HepG2 (cell line): ENCODE data around the gene GNAS. TPM values are rescaled to one million over a fixed set of nuclear protein-coding genes. Genes with fewer than 3 reads are reported as not detected.

Source experiments
- ATAC-seq: fragments of 200-7000 bp; cut with Tn5 transposase; 3 replicates; pipeline ENCODE4 v1.9.1; 2020; ENCODE audit warnings: mild to moderate bottlenecking, moderate library complexity
- BruUV-seq: library from RNA; stranded (reverse); fragments of 400-500 nt; replicated peaks from 2 replicates; lab custom pipeline; 2021; lab: Mats Ljungman, UMichigan
- CTCF ChIA-PET: fragments of 300-600 bp; formaldehyde crosslinking; extraction: SDS; loops from one replicate; lab custom pipeline; 2021; ENCODE audit warnings: low total read pairs, inconsistent platforms, low intra/inter-chr PET ratio; lab: Yijun Ruan, JAX
- POLR2A ChIA-PET: fragments of 350-600 bp; sonication (Branson Sonifier 250); formaldehyde crosslinking; loops from one replicate; lab custom pipeline; 2020; ENCODE audit warnings: antibody characterized with exemption, inconsistent platforms; lab: Yijun Ruan, JAX
- DNase-seq: peaks from one replicate; pipeline ENCODE4 v3.0.0-alpha.2; 2015; ENCODE audit warnings: low spot score
- FAIRE-seq: peaks from 3 replicates; lab custom pipeline; 2011; peaks lifted over from hg19 to GRCh38; lab: Jason Lieb, UNC
- H2AFZ ChIP-seq: one replicate; pipeline ENCODE4 v1.6.1; 2011; ENCODE audit warnings: low read length, inconsistent platforms
- H3K27ac ChIP-seq: fragments of 300-600 bp; 3 replicates; pipeline ENCODE4 v1.8.0; 2011; ENCODE audit warnings: mixed run types, mild to moderate bottlenecking, mixed read lengths, low read length, inconsistent platforms; ENCODE audit not compliant: insufficient read depth; ENCODE audit errors: extremely low read length
- H3K27me3 ChIP-seq, 2 experiments: fragments of 200-600 bp in 1 of 2; 2 replicates in 1 of 2; 3 replicates in 1 of 2; pipeline versions ENCODE4 v1.6.0 to v1.8.0; 2011; ENCODE audit warnings: low read length in 2 of 2, mild to moderate bottlenecking in 2 of 2, moderate library complexity in 2 of 2, inconsistent platforms in 1 of 2; ENCODE audit not compliant: insufficient read depth in 2 of 2, control insufficient read depth in 1 of 2
- H3K36me3 ChIP-seq, 2 experiments: fragments of 200-600 bp in 1 of 2; replicated peaks in 1 of 2; 2 replicates in 1 of 2; 3 replicates in 1 of 2; pipeline versions ENCODE4 v1.5.1 to v1.8.0; 2011; ENCODE audit warnings: low read length in 2 of 2, inconsistent platforms in 1 of 2; ENCODE audit not compliant: insufficient read depth in 2 of 2, control insufficient read depth in 1 of 2
- H3K4me1 ChIP-seq: 2 replicates; pipeline ENCODE4 v1.5.1; 2012; ENCODE audit warnings: low read length, inconsistent platforms; ENCODE audit not compliant: insufficient read depth
- H3K4me2 ChIP-seq: 2 replicates; pipeline ENCODE4 v1.6.0; 2011; ENCODE audit warnings: low read depth, low read length, inconsistent platforms
- H3K4me3 ChIP-seq, 3 experiments: fragments of 200-600 bp in 1 of 3; sonication (generic), shearing (Covaris generic) in 1 of 3; replicated peaks in 1 of 3; 2 replicates each; pipeline ENCODE4 v1.5.1; 2011 to 2016; ENCODE audit warnings: low read length in 3 of 3, inconsistent platforms in 2 of 3, low read depth in 2 of 3, mild to moderate bottlenecking in 2 of 3, control low read depth in 1 of 3, mixed read lengths in 1 of 3; ENCODE audit not compliant: insufficient read depth in 1 of 3
- H3K79me2 ChIP-seq: one replicate; pipeline ENCODE4 v1.6.1; 2011; ENCODE audit warnings: low read length, inconsistent platforms; ENCODE audit not compliant: insufficient read depth
- H3K9ac ChIP-seq: 2 replicates; pipeline ENCODE4 v1.6.0; 2011; ENCODE audit warnings: mild to moderate bottlenecking, low read depth, low read length, inconsistent platforms; ENCODE audit not compliant: insufficient read depth
- H3K9me3 ChIP-seq: 2 replicates; pipeline ENCODE4 v1.5.1; 2012; ENCODE audit warnings: mild to moderate bottlenecking, low read length
- H4K20me1 ChIP-seq: 2 replicates; pipeline ENCODE4 v1.6.0; 2011; ENCODE audit warnings: inconsistent platforms, mild to moderate bottlenecking, low read length, moderate library complexity; ENCODE audit not compliant: insufficient read depth
- GMEB2 ChIP-seq: IDR thresholded peaks from 2 replicates; pipeline ENCODE4 v1.6.1; 2016; ENCODE audit warnings: missing biosample characterization, missing genetic modification reagents, low read depth
- NBN ChIP-seq: fragments of 450-650 bp; conservative IDR thresholded peaks from 2 replicates; pipeline ENCODE4 v1.6.1; 2017
- NR3C1 ChIP-seq: sonication (generic); formaldehyde crosslinking; IDR thresholded peaks from 2 replicates; pipeline ENCODE4 v1.4.0; 2020; ENCODE audit warnings: missing genetic modification reagents
- POLR2G ChIP-seq: fragments of 200-400 bp; formaldehyde crosslinking; IDR thresholded peaks from 2 replicates; pipeline ENCODE4 v1.6.1; 2018; ENCODE audit warnings: mild to moderate bottlenecking, low read depth, low read length, moderate library complexity
- RBM22 ChIP-seq: fragments of 200-400 bp; formaldehyde crosslinking; optimal IDR thresholded peaks from 2 replicates; pipeline ENCODE3; 2017; ENCODE audit warnings: mild to moderate bottlenecking, low read length, moderate library complexity
- USF2 ChIP-seq, 2 experiments: sonication (generic) in 1 of 2; formaldehyde crosslinking in 1 of 2; IDR thresholded peaks; 2 replicates each; pipeline versions ENCODE4 v1.5.1 to v1.6.1; 2011 to 2020; ENCODE audit warnings: borderline replicate concordance in 1 of 2, low read depth in 1 of 2, low read length in 1 of 2, mild to moderate bottlenecking in 1 of 2, missing genetic modification reagents in 1 of 2, moderate library complexity in 1 of 2
- ZNF264 ChIP-seq: sonication (generic); formaldehyde crosslinking; IDR thresholded peaks from 2 replicates; pipeline ENCODE4 v1.4.0; 2020; ENCODE audit warnings: missing genetic modification reagents
- WGBS: methylation state at CpG from one replicate; pipeline ENCODE4 v1.1.6; 2017; ENCODE audit warnings: low lambda C conversion rate; 5-methylcytosine and 5-hydroxymethylcytosine counted together
- in situ Hi-C: cut with HindIII; loops from 2 replicates; pipeline ENCODE4 v1.10.0; 2017; ENCODE audit warnings: low pct_unique_long_range_greater_than_20kb; ENCODE audit not compliant: extremely low pct_ligation_motif_present
- intact Hi-C: fragments of 100-400 bp; cut with micrococcal nuclease; formaldehyde crosslinking; loops from one replicate; pipeline ENCODE4 v1.10.0; 2022; ENCODE audit not compliant: unreplicated experiment
- polyA plus RNA-seq, 8 experiments: library from polyadenylated mRNA; depleted of rRNA in 3 of 8; stranded (reverse) in 7 of 8; unstranded in 1 of 8; fragments of >200 nt; fragmentation: Illumina TruSeq in 4 of 8; extraction: Trizol in 4 of 8; gene quantifications; 2 replicates each; pipeline versions ENCODE4 v1.2.1 to v1.2.3, GENCODE V29; 2011 to 2016; ENCODE audit warnings: low read depth in 4 of 8, missing spikeins in 1 of 8, mixed read lengths in 1 of 8; ENCODE audit not compliant: insufficient read depth in 1 of 8
- total RNA-seq, 5 experiments: library from RNA; depleted of rRNA; stranded (reverse); fragments of >200 nt; fragmentation: Illumina TruSeq; extraction: Trizol; gene quantifications; 2 replicates each; pipeline ENCODE4 v1.2.3, GENCODE V29; 2016; ENCODE audit warnings: low read depth in 1 of 5

The GNAS gene
- total and polyA plus RNA-seq, 2 of the 13 experiments (the other 11 are each of a cell fraction or from before 2014, with no cell fraction given), result 407 to 1,008 TPM

GRCh38 chr20:58898629-58899408, 46.3 kb downstream of the GNAS start:
- ATAC-seq (no peak), FAIRE-seq (no peak)
- no peaks in the 10 kb centered on the region for H3K9me3 ChIP-seq
- BruUV-seq, result no TSS peak
- H3K27ac ChIP-seq, result no peak overlapping the region
- H3K4me1 ChIP-seq, result peaks cover 28% of the 10 kb centered on the region
- intact Hi-C loops, result loop anchor here (10.0 kb wide), 1 partner anchor 244 kb away; the partner anchor contains the start of gene STX16
- H2AFZ ChIP-seq, result no peak overlapping the region
- peaks cover 34 to 77% of the 10 kb centered on the region in 2 experiments for H3K36me3 ChIP-seq
- no peaks in the 10 kb centered on the region for H3K27me3 ChIP-seq
- no peak overlapping the region for H3K4me2 ChIP-seq
- H4K20me1 ChIP-seq, result peaks cover 95% of the 10 kb centered on the region
- ChIA-PET POLR2A (no interaction called here), CTCF (no interaction called here)
- 95% methylated on average over 15 of the region's 15 CpGs for WGBS
- H3K79me2 ChIP-seq, result peaks cover 89% of the 10 kb centered on the region
- H3K4me3 ChIP-seq, result no peak overlapping the region
- TF ChIP-seq NBN, result no peak
- TF ChIP-seq RBM22, result peak; percentile 41
- no peak for TF ChIP-seq USF2 (IDR thresholded peaks at IDR 0.05; ENCODE audit: low read depth, low read length)
- no peak for TF ChIP-seq USF2 (CRISPR knock-in tag; IDR thresholded peaks at IDR 0.05; ENCODE audit: borderline replicate concordance)
- TF ChIP-seq POLR2G, result peak; percentile 39; the same call in 1 of the 2 replicates
- TF ChIP-seq GMEB2 (CRISPR knock-in tag), result no peak
- TF ChIP-seq NR3C1 (CRISPR knock-in tag), result no peak
- TF ChIP-seq ZNF264 (CRISPR knock-in tag), result no peak
- TF ChIP-seq, all 625 proteins: peak for 2
- no peak for DNase-seq
- no peak overlapping the region for H3K9ac ChIP-seq
- in situ Hi-C loops, result no loop called here
